SU-DHL-6 (cell line): Measurements from ENCODE around the gene PDGFRA.

Experiments used
- H2AFZ ChIP-seq: fragments of 200-600 bp; sonication (generic); 2 replicates; pipeline ENCODE4 v1.6.1; 2014; ENCODE audit warnings: low read depth, mild to moderate bottlenecking, moderate library complexity, mixed read lengths, antibody characterized with exemption, low read length; ENCODE audit not compliant: severe bottlenecking
- H3F3A ChIP-seq: fragments of 200-600 bp; shearing (Covaris generic); 2 replicates; pipeline ENCODE4 v1.6.0; 2016; ENCODE audit warnings: antibody characterized with exemption, mild to moderate bottlenecking; ENCODE audit not compliant: insufficient read depth
- H3K27ac ChIP-seq: fragments of 200-600 bp; sonication (generic); 2 replicates; pipeline ENCODE4 v1.5.1; 2016; ENCODE audit warnings: low read depth, mild to moderate bottlenecking, low read length, moderate library complexity, mixed read lengths
- H3K27me3 ChIP-seq: fragments of 200-600 bp; sonication (generic), shearing (Covaris generic); 2 replicates; pipeline ENCODE4 v1.6.0; 2014; ENCODE audit warnings: mild to moderate bottlenecking, low read length
- H3K36me3 ChIP-seq: fragments of 200-600 bp; sonication (generic); 2 replicates; pipeline ENCODE4 v1.6.1; 2014; ENCODE audit warnings: mild to moderate bottlenecking, low read length, mixed read lengths
- H3K4me2 ChIP-seq: fragments of 300-600, 200-600 bp; shearing (Covaris generic), sonication (generic); 2 replicates; pipeline ENCODE4 v1.6.0; 2014; ENCODE audit warnings: low read length, low read depth, mild to moderate bottlenecking; ENCODE audit not compliant: poor library complexity, severe bottlenecking
- H3K4me3 ChIP-seq: fragments of 200-600 bp; sonication (generic); 2 replicates; pipeline ENCODE4 v1.5.1; 2014; ENCODE audit warnings: antibody characterized with exemption, low read length, mild to moderate bottlenecking, mixed read lengths; ENCODE audit not compliant: insufficient read depth, poor library complexity, severe bottlenecking
- H3K79me2 ChIP-seq: fragments of 200-600 bp; sonication (generic); 2 replicates; pipeline ENCODE4 v1.6.1; 2014; ENCODE audit warnings: mild to moderate bottlenecking, low read length, moderate library complexity; ENCODE audit not compliant: insufficient read depth
- H3K9ac ChIP-seq: fragments of 200-600 bp; sonication (generic); 2 replicates; pipeline ENCODE4 v1.7.0; 2014; ENCODE audit warnings: mild to moderate bottlenecking, low read length
- H3K9me2 ChIP-seq: fragments of 200-600 bp; sonication (generic); replicated peaks from 2 replicates; pipeline ENCODE4 v1.6.1; 2014; ENCODE audit warnings: low read length; ENCODE audit not compliant: insufficient read depth
- H3K9me3 ChIP-seq: fragments of 200-600 bp; sonication (generic); 2 replicates; pipeline ENCODE4 v1.6.1; 2014; ENCODE audit warnings: low read length, mixed read lengths; ENCODE audit not compliant: insufficient read depth
- H4K20me1 ChIP-seq: fragments of 200-600 bp; sonication (generic); 2 replicates; pipeline ENCODE4 v1.6.1; 2014; ENCODE audit warnings: low read depth, mild to moderate bottlenecking, antibody characterized with exemption, low read length, moderate library complexity, mixed read lengths
- CTCF ChIP-seq: fragments of 200-600 bp; sonication (generic); IDR thresholded peaks from one replicate; pipeline ENCODE4 v1.5.1; 2017; ENCODE audit warnings: antibody characterized with exemption, mild to moderate bottlenecking, low read length, moderate library complexity; ENCODE audit not compliant: insufficient read depth, poor library complexity, severe bottlenecking
- EZH2phosphoT487 ChIP-seq: fragments of 200-600 bp; sonication (generic), shearing (Covaris generic); conservative IDR thresholded peaks from 2 replicates; pipeline ENCODE4 v1.6.1; 2018; ENCODE audit warnings: mild to moderate bottlenecking, antibody characterized with exemption, low read length, moderate library complexity, mixed read lengths

PDGFRA gene

GRCh38 chr4:54224996-54225597 lies 4.0 kb upstream of the PDGFRA start:
- TF ChIP-seq EZH2phosphoT487 (no peak), CTCF (no peak)
- H3K36me3 ChIP-seq: no peaks in the 10 kb centered on the region
- no peaks in the 10 kb centered on the region for H3K9me2 ChIP-seq
- H3K27ac ChIP-seq: no peak overlapping the region
- no peak overlapping the region for H2AFZ ChIP-seq
- no peaks in the 10 kb centered on the region for H4K20me1 ChIP-seq
- H3K9me3 ChIP-seq: no peaks in the 10 kb centered on the region
- H3K27me3 ChIP-seq: no peaks in the 10 kb centered on the region
- no peak overlapping the region for H3K4me2 ChIP-seq
- H3K9ac ChIP-seq: no peak overlapping the region
- H3K4me3 ChIP-seq: no peak overlapping the region
- H3F3A ChIP-seq: no peaks in the 10 kb centered on the region
- no peaks in the 10 kb centered on the region for H3K79me2 ChIP-seq

GRCh38 chr4:54225598-54226403 lies 3.3 kb upstream of the PDGFRA start:
- no peaks in the 10 kb centered on the region for H3K79me2 ChIP-seq
- no peaks in the 10 kb centered on the region for H3K27me3 ChIP-seq
- no peaks in the 10 kb centered on the region for H3K36me3 ChIP-seq
- H3K9me3 ChIP-seq: no peaks in the 10 kb centered on the region
- no peak overlapping the region for H3K27ac ChIP-seq
- no peaks in the 10 kb centered on the region for H4K20me1 ChIP-seq
- H2AFZ ChIP-seq: no peak overlapping the region
- H3K4me2 ChIP-seq: no peak overlapping the region
- H3K9ac ChIP-seq: no peak overlapping the region
- no peak for TF ChIP-seq EZH2phosphoT487
- no peak for TF ChIP-seq CTCF
- H3K4me3 ChIP-seq: no peak overlapping the region
- no peaks in the 10 kb centered on the region for H3F3A ChIP-seq
- H3K9me2 ChIP-seq: no peaks in the 10 kb centered on the region

GRCh38 chr4:54226404-54227255 lies 2.5 kb upstream of the PDGFRA start:
- no peaks in the 10 kb centered on the region for H3K9me3 ChIP-seq
- no peak overlapping the region for H3K27ac ChIP-seq
- H3K4me3 ChIP-seq: no peak overlapping the region
- H3K9ac ChIP-seq: no peak overlapping the region
- TF ChIP-seq CTCF (no peak), EZH2phosphoT487 (no peak)
- H3K9me2 ChIP-seq: no peaks in the 10 kb centered on the region
- no peak overlapping the region for H3K4me2 ChIP-seq
- H3K36me3 ChIP-seq: no peaks in the 10 kb centered on the region
- no peaks in the 10 kb centered on the region for H3K27me3 ChIP-seq
- no peak overlapping the region for H2AFZ ChIP-seq
- H3F3A ChIP-seq: no peaks in the 10 kb centered on the region
- H3K79me2 ChIP-seq: no peaks in the 10 kb centered on the region
- H4K20me1 ChIP-seq: no peaks in the 10 kb centered on the region
